Ecto neural progenitor cell (in vitro differentiated cells): ENCODE data around the gene HTATIP2.
A peak's percentile ranks its signal among the peaks of the same experiment; 100 is the strongest.
"Not testable (repeated sequence)": the region's sequence is repeated elsewhere in the genome, so short reads cannot be mapped to it uniquely, and the experiment has no call there.

Experiments
- DNase-seq: peaks from one replicate; pipeline ENCODE4 v3.0.0-alpha.2; 2018; ENCODE audit warnings: low spot score

Gene HTATIP2

GRCh38 chr11:20372081-20372626, 8.6 kb downstream of the HTATIP2 start:
- DNase-seq, result no peak

DNA sequence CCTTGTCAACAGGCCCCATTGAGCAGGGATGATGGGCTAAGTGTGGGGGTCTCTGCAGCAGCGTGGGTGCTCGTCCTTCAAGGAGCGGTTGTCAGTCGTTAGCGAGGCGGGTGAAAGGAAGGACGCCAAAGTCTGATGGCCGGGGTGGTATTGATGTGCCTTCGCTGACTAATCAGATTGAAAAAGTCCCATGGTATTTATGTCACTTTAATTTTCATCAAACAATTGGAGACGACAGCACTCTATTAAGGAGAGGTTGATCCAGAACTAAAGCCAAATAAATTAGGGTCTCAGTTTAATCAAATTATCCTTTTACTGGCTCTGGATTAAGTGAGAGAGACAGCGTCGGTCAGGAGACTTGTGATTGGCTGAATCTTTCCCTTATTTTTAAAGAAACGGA, 9.6 kb downstream of the HTATIP2 start:
- no peak for DNase-seq

- no peak for DNase-seq
Measured at GRCh38 chr11:20373568-20374209, 10.2 kb downstream of the HTATIP2 start.

DNA sequence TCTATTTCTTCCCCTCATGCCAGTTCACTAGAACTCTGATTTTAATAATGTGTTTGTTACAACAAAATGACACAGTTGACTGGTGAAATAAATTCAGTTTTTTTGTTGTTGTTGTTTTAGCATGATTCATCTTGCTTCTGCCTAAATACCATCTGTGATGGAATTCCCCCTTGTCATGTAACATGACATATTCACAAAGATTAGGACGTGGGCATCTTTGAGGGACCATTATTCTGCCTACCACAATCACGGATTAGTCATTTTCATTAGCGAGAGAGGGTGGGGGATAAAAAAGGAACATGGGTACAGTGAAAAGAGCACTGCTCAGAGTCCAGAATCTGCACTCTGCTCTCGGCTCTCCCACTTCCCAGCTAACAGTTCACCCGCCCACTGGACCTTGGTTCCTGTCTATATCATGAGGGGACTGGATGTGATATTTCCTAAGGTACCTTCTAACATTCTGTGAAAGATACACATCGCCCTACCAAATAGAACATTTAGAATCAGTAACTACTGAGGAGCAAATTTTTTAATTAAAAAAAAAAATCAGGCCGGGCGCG, 11.3 kb downstream of the HTATIP2 start:
- DNase-seq, result no peak

DNA sequence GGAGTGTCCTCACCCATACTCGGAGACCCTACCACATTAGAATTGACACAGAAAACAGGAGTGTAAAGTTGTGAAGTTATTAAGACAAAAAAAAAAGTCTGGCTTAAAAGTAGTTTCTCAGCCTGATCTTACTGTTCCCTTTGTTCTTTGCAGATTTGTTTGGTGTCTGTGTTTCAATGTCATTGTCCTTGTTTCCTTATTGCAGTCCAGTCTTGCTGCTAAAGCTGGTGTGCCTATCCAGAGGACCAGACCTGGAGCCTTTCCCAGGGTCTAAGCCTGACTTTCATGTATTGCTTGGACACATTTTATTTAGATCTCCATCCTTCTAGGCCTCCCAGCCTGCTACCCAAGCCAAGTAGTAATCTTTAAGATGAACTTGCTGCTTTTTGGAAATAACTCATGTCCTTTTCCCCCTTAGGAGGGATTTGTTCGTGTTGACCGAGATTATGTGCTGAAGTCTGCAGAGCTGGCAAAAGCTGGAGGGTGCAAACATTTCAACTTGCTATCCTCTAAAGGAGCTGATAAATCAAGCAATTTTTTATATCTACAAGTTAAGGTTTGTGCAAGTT, 12.7 kb downstream of the HTATIP2 start:
- no peak for DNase-seq

- not testable (repeated sequence) for DNase-seq
Measured at GRCh38 chr11:20385996-20386395, 22.5 kb downstream of the HTATIP2 start.

GRCh38 chr11:20387261-20388095, 24.0 kb downstream of the HTATIP2 start, which contains the start of gene PRMT3:
Gene PRMT3 (plus strand): TSS chr11:20387716. CDS start chr11:20387747, 31 bp downstream.
- peak; percentile 98 for DNase-seq

- no peak for DNase-seq
Measured at GRCh38 chr11:20388096-20389055, 24.9 kb downstream of the HTATIP2 start.

DNA sequence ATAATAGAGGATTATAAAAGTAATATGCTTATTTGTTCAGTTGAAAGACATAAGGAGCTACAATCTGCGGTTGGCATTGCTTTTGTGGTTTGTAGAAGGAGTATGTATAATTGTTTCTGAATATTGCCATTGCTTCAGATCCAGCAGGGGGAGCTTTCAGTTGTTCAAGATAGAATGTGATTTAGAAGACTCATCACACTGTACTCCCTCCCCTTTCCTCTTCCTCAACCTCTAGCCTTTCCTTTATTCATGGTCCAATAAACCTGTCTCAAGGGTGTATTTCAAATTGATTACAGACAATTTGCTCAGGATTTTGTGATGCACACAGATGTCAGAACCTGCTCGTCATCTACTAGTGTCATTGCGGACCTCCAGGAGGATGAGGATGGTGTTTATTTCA, 33.8 kb downstream of the HTATIP2 start:
- DNase-seq, result no peak

GRCh38 chr11:20399498-20399897, 36.0 kb downstream of the HTATIP2 start:
- DNase-seq, result no peak

GRCh38 chr11:20403059-20403458, 39.5 kb downstream of the HTATIP2 start:
- DNase-seq, result no peak

GRCh38 chr11:20406484-20406883, 43.0 kb downstream of the HTATIP2 start:
- DNase-seq, result no peak

DNA sequence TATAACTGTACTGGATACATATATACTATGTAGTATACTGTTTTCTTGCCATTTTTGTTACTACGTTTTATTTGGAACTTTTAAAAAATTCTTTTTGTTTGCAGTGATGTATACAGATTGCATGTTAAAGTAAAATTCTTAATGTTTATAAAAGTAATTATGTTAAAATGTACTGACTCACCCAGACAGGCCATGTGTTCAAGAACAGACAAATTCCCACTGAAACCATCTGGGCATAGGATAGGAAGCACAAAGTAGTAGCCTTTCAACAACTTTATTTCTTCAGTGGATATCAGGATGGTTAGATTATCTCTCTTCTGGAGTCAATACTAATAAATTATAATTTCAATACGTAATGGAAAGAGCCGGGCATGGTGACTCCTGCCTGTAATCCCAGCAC, 43.8 kb downstream of the HTATIP2 start:
- DNase-seq, result no peak

DNA sequence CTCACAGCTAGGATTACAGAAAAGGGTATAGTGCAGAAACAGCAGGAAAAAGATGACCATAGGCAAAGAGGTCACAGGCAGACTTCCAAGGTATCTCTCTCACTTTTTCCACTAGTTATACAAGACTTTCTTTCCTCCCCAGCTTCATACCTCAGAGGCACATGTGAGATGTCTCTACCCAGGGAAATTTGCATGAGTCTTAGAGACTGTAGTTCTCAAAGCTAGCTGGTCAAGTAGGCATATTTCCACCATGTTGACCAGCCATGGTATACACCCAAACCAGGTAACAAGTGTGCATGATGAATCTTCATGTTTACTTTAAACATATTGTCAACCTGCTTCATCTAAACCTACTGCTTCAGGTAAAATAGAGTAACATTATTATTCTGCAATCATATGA, 51.9 kb downstream of the HTATIP2 start:
- DNase-seq, result no peak

DNA sequence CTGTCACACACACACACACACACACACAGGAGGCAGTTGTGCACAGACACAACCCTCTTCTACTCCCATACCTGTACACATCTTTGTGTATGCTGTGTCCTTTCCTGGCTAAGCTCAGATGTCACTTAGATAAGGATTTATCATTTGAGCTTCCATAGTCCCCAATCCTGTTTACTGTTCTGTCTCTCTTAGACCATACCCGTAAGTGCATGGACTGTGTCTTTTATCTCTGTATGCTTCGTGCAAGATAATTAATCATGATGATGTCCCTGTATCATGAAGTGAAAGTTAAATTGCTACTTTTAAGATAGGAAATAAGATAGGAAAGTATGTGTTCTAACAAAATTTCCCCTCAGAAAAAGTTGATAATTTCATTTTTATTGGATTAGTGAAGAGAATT, 54.3 kb downstream of the HTATIP2 start:
- no peak for DNase-seq

- DNase-seq, result no peak
Measured at GRCh38 chr11:20421946-20422345, 58.4 kb downstream of the HTATIP2 start.

GRCh38 chr11:20429216-20429615, 65.7 kb downstream of the HTATIP2 start:
- DNase-seq, result no peak
